Activated naive CD8-positive, alpha-beta T cell treated with anti-CD3 and anti-CD28 coated beads, Interleukin-2, amount 50 U/mL, for 24 hours (primary cell): Measurements from ENCODE around the gene PPP4C.
A peak's percentile ranks its signal among the peaks of the same experiment; 100 is the strongest.

Experiments used
- ATAC-seq: fragments of 150-1000 bp; cut with Tn5 transposase; one replicate; pipeline ENCODE4 v1.10.0; 2021
- DNase-seq: peaks from one replicate; pipeline ENCODE4 v3.0.0; 2021
- H3K27ac Mint-ChIP-seq: one replicate; pipeline ENCODE4 v1.8.0; 2021; ENCODE audit warnings: mild to moderate bottlenecking, mixed read lengths
- H3K27me3 Mint-ChIP-seq: one replicate; pipeline ENCODE4 v1.8.0; 2021; ENCODE audit warnings: mixed read lengths
- H3K36me3 Mint-ChIP-seq: one replicate; pipeline ENCODE4 v1.8.0; 2021; ENCODE audit warnings: low read depth, mixed read lengths
- H3K4me1 Mint-ChIP-seq: one replicate; pipeline ENCODE4 v1.8.0; 2021; ENCODE audit warnings: mixed read lengths
- H3K4me3 Mint-ChIP-seq: one replicate; pipeline ENCODE4 v1.8.0; 2021; ENCODE audit warnings: mild to moderate bottlenecking, moderate library complexity, mixed read lengths
- H3K9me3 Mint-ChIP-seq: one replicate; pipeline ENCODE4 v1.8.0; 2021; ENCODE audit warnings: mixed read lengths

Gene PPP4C

GRCh38 chr16:30084096-30084815 is 8.5 kb downstream of the PPP4C start:
- Mint-ChIP-seq H3K36me3 (peaks cover 35% of the 10 kb centered on the region), H3K4me3 (no peak overlapping the region), H3K4me1 (peaks cover 3% of the 10 kb centered on the region), H3K27ac (peak overlapping the region; percentile 41), H3K9me3 (no peaks in the 10 kb centered on the region), H3K27me3 (no peaks in the 10 kb centered on the region)
- DNase-seq (no peak), ATAC-seq (no peak)

GRCh38 chr16:30084816-30085159 is 9.0 kb downstream of the PPP4C start:
- Mint-ChIP-seq H3K4me1 (peaks cover 8% of the 10 kb centered on the region), H3K27me3 (no peaks in the 10 kb centered on the region), H3K9me3 (no peaks in the 10 kb centered on the region), H3K36me3 (peaks cover 30% of the 10 kb centered on the region), H3K4me3 (no peak overlapping the region), H3K27ac (no peak overlapping the region)
- no peak for DNase-seq
- no peak for ATAC-seq

GRCh38 chr16:30085247-30085646 is 9.5 kb downstream of the PPP4C start:
- Mint-ChIP-seq H3K9me3 (no peaks in the 10 kb centered on the region), H3K4me3 (no peak overlapping the region), H3K27ac (no peak overlapping the region), H3K4me1 (peaks cover 12% of the 10 kb centered on the region), H3K36me3 (peaks cover 27% of the 10 kb centered on the region), H3K27me3 (no peaks in the 10 kb centered on the region)
- DNase-seq (no peak), ATAC-seq (no peak)

- Mint-ChIP-seq H3K36me3 (peaks cover 25% of the 10 kb centered on the region), H3K27me3 (no peaks in the 10 kb centered on the region), H3K9me3 (no peaks in the 10 kb centered on the region), H3K4me3 (no peak overlapping the region), H3K27ac (no peak overlapping the region), H3K4me1 (peaks cover 16% of the 10 kb centered on the region)
- DNase-seq (no peak), ATAC-seq (no peak)
These were observed 10.0 kb downstream of the PPP4C start for GRCh38 chr16:30085820-30086219.

- H3K4me3 Mint-ChIP-seq: no peak overlapping the region
- no peaks in the 10 kb centered on the region for H3K27me3 Mint-ChIP-seq
- H3K4me1 Mint-ChIP-seq: peaks cover 16% of the 10 kb centered on the region
- no peaks in the 10 kb centered on the region for H3K9me3 Mint-ChIP-seq
- H3K27ac Mint-ChIP-seq: no peak overlapping the region
- ATAC-seq: no peak
- peaks cover 24% of the 10 kb centered on the region for H3K36me3 Mint-ChIP-seq
- no peak for DNase-seq
These were observed 10.7 kb downstream of the PPP4C start for GRCh38 chr16:30086291-30087140.

GRCh38 chr16:30087181-30087898 is 11.5 kb downstream of the PPP4C start:
- H3K4me3 Mint-ChIP-seq: no peak overlapping the region
- H3K27ac Mint-ChIP-seq: peak overlapping the region; percentile 35
- DNase-seq: no peak
- peaks cover 24% of the 10 kb centered on the region for H3K4me1 Mint-ChIP-seq
- no peak for ATAC-seq
- peaks cover 19% of the 10 kb centered on the region for H3K36me3 Mint-ChIP-seq
- H3K27me3 Mint-ChIP-seq: no peaks in the 10 kb centered on the region
- no peaks in the 10 kb centered on the region for H3K9me3 Mint-ChIP-seq

GRCh38 chr16:30088237-30088831 is 12.5 kb downstream of the PPP4C start:
- Mint-ChIP-seq H3K4me3 (no peak overlapping the region), H3K9me3 (no peaks in the 10 kb centered on the region), H3K27ac (no peak overlapping the region), H3K4me1 (peaks cover 32% of the 10 kb centered on the region), H3K27me3 (no peaks in the 10 kb centered on the region), H3K36me3 (peaks cover 14% of the 10 kb centered on the region)
- no peak for DNase-seq
- no peak for ATAC-seq

- DNase-seq: no peak
- Mint-ChIP-seq H3K4me1 (peaks cover 32% of the 10 kb centered on the region), H3K4me3 (no peak overlapping the region), H3K36me3 (peaks cover 13% of the 10 kb centered on the region), H3K27ac (no peak overlapping the region), H3K9me3 (no peaks in the 10 kb centered on the region), H3K27me3 (no peaks in the 10 kb centered on the region)
- no peak for ATAC-seq
These were observed 13.2 kb downstream of the PPP4C start for GRCh38 chr16:30088832-30089624.

- H3K36me3 Mint-ChIP-seq: peaks cover 12% of the 10 kb centered on the region
- peak overlapping the region; percentile 1 for H3K4me3 Mint-ChIP-seq
- peak overlapping the region; percentile 52 for H3K27ac Mint-ChIP-seq
- H3K9me3 Mint-ChIP-seq: no peaks in the 10 kb centered on the region
- H3K27me3 Mint-ChIP-seq: no peaks in the 10 kb centered on the region
- DNase-seq (no peak), ATAC-seq (no peak)
- peaks cover 47% of the 10 kb centered on the region for H3K4me1 Mint-ChIP-seq
These were observed 15.0 kb downstream of the PPP4C start for GRCh38 chr16:30090610-30091331.

GRCh38 chr16:30091474-30092372 is 15.9 kb downstream of the PPP4C start, which contains the start of gene TBX6:
TBX6 (minus strand) TSS chr16:30091924; CDS start chr16:30091193, 731 bp downstream.
- no peaks in the 10 kb centered on the region for H3K27me3 Mint-ChIP-seq
- ATAC-seq: peak; percentile 84
- peak; percentile 95 for DNase-seq
- H3K9me3 Mint-ChIP-seq: peaks cover under 1% of the 10 kb centered on the region
- peaks cover 13% of the 10 kb centered on the region for H3K36me3 Mint-ChIP-seq
- H3K27ac Mint-ChIP-seq: peak within 1 kb of the TSS; percentile 96
- H3K4me3 Mint-ChIP-seq: peak within 1 kb of the TSS; percentile 83
- H3K4me1 Mint-ChIP-seq: peaks cover 50% of the 10 kb centered on the region

GRCh38 chr16:30092373-30093010 is 16.7 kb downstream of the PPP4C start:
- Mint-ChIP-seq H3K36me3 (peaks cover 16% of the 10 kb centered on the region), H3K9me3 (peaks cover 8% of the 10 kb centered on the region), H3K4me1 (peaks cover 53% of the 10 kb centered on the region), H3K27ac (peak overlapping the region; percentile 96), H3K4me3 (peak overlapping the region; percentile 83), H3K27me3 (no peaks in the 10 kb centered on the region)
- DNase-seq: peak; percentile 84
- ATAC-seq: peak; percentile 65

GRCh38 chr16:30094541-30095165 is 18.9 kb downstream of the PPP4C start:
- DNase-seq (no peak), ATAC-seq (no peak)
- peak overlapping the region; percentile 69 for H3K27ac Mint-ChIP-seq
- peak overlapping the region; percentile 80 for H3K4me3 Mint-ChIP-seq
- H3K36me3 Mint-ChIP-seq: peaks cover 25% of the 10 kb centered on the region
- H3K27me3 Mint-ChIP-seq: no peaks in the 10 kb centered on the region
- H3K4me1 Mint-ChIP-seq: peaks cover 49% of the 10 kb centered on the region
- peaks cover 21% of the 10 kb centered on the region for H3K9me3 Mint-ChIP-seq
